Nephron (organoid): Measurements from ENCODE around the gene LGALS7B.

Experiments
- H3K27ac Mint-ChIP-seq, 3 experiments: 2 replicates each; pipeline ENCODE4 v1.8.0; 2020; ENCODE audit warnings: mixed read lengths in 3 of 3, mild to moderate bottlenecking in 2 of 3, moderate library complexity in 1 of 3
- H3K27me3 Mint-ChIP-seq: 2 replicates; pipeline ENCODE4 v1.8.0; 2021; ENCODE audit warnings: low read depth, mild to moderate bottlenecking, moderate library complexity, mixed read lengths
- H3K36me3 Mint-ChIP-seq: 2 replicates; pipeline ENCODE4 v1.8.0; 2020; ENCODE audit warnings: low read depth, mixed read lengths
- H3K4me1 Mint-ChIP-seq: 2 replicates; pipeline ENCODE4 v1.8.0; 2020; ENCODE audit warnings: mixed read lengths
- H3K4me3 Mint-ChIP-seq, 3 experiments: 2 replicates each; pipeline ENCODE4 v1.8.0; 2020; ENCODE audit warnings: mild to moderate bottlenecking in 3 of 3, mixed read lengths in 3 of 3, moderate library complexity in 2 of 3
- H3K9me3 Mint-ChIP-seq: 2 replicates; pipeline ENCODE4 v1.8.0; 2020; ENCODE audit warnings: mixed read lengths
- TF ChIP-seq, protein P1 (sequence below), 3 experiments: fragments of 200-600 bp; sonication (generic); IDR thresholded peaks; one replicate each; pipeline ENCODE4 v1.5.0; 2021; ENCODE audit warnings: antibody characterized with exemption in 3 of 3; ENCODE audit not compliant: unreplicated experiment in 3 of 3

Gene LGALS7B

DNA sequence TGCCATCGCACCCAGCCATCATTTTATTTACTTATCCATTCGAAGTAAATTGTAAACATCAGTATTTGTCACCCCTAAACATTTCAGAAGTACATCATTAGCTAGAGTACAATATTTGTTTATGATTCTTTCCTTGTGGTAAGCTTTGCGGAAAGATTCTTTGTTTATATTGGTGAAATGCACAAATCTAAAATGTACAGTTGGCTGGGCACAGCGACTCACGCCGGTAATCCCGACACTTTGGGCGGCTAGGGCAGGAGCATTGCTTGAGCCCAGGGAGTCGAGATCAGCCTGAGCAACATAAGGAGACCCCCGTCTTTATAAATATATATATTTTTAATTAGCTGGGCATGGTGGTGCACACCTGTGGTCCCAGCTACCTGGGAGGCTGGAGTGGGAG is 10.1 kb downstream of the LGALS7B start:
- H3K9me3 Mint-ChIP-seq = peaks cover 5% of the 10 kb centered on the region

GRCh38 chr19:38800577-38801347 is 11.8 kb downstream of the LGALS7B start:
- no peak overlapping the region for H3K27ac Mint-ChIP-seq

More for the DNA sequence above, 10.1 kb downstream of the LGALS7B start:
- Mint-ChIP-seq H3K27me3 (peaks cover 5% of the 10 kb centered on the region), H3K36me3 (no peaks in the 10 kb centered on the region), H3K4me3 (no peak overlapping the region), H3K4me1 (no peaks in the 10 kb centered on the region), H3K27ac (no peak overlapping the region)
- TF ChIP-seq, protein P1, sequence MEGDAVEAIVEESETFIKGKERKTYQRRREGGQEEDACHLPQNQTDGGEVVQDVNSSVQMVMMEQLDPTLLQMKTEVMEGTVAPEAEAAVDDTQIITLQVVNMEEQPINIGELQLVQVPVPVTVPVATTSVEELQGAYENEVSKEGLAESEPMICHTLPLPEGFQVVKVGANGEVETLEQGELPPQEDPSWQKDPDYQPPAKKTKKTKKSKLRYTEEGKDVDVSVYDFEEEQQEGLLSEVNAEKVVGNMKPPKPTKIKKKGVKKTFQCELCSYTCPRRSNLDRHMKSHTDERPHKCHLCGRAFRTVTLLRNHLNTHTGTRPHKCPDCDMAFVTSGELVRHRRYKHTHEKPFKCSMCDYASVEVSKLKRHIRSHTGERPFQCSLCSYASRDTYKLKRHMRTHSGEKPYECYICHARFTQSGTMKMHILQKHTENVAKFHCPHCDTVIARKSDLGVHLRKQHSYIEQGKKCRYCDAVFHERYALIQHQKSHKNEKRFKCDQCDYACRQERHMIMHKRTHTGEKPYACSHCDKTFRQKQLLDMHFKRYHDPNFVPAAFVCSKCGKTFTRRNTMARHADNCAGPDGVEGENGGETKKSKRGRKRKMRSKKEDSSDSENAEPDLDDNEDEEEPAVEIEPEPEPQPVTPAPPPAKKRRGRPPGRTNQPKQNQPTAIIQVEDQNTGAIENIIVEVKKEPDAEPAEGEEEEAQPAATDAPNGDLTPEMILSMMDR (IDR thresholded peaks at IDR 0.05; ENCODE audit: unreplicated experiment in 3 of 3) = no peak

DNA sequence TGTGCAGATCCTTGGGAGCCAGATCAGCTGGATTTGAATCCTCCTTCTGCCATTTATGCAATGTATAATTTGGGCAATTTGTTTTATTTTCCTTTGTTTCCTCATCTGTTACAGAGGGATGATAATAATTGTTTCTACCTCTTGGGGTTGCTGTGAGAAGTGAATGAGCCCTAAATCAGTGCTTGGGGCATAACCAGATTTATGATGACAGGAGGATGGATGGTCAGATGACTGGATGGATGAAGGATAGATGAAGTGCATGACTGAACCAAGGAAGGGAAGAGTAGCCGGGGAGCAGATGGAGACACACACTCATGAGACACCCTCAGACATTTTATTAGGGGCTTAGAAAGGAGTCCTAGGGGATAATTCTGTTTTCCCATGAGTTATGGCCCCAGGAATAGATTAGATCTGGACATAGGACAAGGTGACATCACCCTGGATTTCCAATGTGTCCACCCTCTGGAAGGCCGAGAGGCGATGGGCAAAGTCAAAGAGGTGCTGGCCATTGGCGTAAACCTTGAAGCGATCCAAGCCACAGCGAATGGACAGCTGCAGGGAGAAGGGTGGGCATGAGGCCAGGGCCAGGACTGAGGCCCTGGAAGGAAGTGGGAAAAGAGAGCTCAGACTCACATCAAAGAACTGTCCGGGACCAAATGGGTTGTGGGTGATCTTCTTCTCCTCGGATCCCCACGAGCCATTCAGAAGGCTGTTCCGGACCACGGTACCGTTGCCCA is 12.5 kb downstream of the LGALS7B start:
- H3K9me3 Mint-ChIP-seq = peaks cover 5% of the 10 kb centered on the region
- no peak overlapping the region for H3K27ac Mint-ChIP-seq
- H3K36me3 Mint-ChIP-seq = no peaks in the 10 kb centered on the region
- H3K4me3 Mint-ChIP-seq = no peak overlapping the region
- H3K27me3 Mint-ChIP-seq = peaks cover 4% of the 10 kb centered on the region
- TF ChIP-seq, protein P1 (IDR thresholded peaks at IDR 0.05; ENCODE audit: unreplicated experiment in 3 of 3) = no peak
- no peaks in the 10 kb centered on the region for H3K4me1 Mint-ChIP-seq

More at GRCh38 chr19:38800577-38801347, 11.8 kb downstream of the LGALS7B start:
- H3K36me3 Mint-ChIP-seq = no peaks in the 10 kb centered on the region
- H3K27me3 Mint-ChIP-seq = peaks cover 4% of the 10 kb centered on the region
- H3K9me3 Mint-ChIP-seq = peaks cover 5% of the 10 kb centered on the region
- TF ChIP-seq, protein P1 (IDR thresholded peaks at IDR 0.05; ENCODE audit: unreplicated experiment in 3 of 3) = no peak
- H3K4me3 Mint-ChIP-seq = no peak overlapping the region
- H3K4me1 Mint-ChIP-seq = no peaks in the 10 kb centered on the region

DNA sequence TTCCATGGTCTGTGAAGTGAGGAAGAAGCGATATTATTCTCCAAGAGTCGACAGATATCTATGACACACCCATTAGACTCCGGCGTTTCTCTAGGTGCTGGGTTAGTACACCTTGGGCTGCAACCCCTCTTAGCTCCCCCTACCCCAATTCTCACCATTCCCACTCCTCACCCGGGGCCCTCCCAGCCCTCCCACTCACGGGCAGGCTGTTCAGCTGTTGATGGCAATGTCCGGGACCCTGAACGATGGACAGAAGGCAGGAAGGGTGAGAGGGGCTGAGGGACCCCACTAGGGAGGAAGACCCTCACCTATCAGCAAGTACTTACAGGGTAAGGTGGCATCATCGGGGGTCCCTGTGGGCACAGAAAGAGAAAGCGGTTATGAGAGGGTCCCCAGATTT is 14.5 kb downstream of the LGALS7B start:
- H3K4me3 Mint-ChIP-seq = no peak overlapping the region
- no peak overlapping the region for H3K27ac Mint-ChIP-seq
- peaks cover 5% of the 10 kb centered on the region for H3K9me3 Mint-ChIP-seq
- TF ChIP-seq, protein P1 (IDR thresholded peaks at IDR 0.05; ENCODE audit: unreplicated experiment in 3 of 3) = no peak
- H3K4me1 Mint-ChIP-seq = peaks cover 9% of the 10 kb centered on the region
- H3K36me3 Mint-ChIP-seq = no peaks in the 10 kb centered on the region
- peaks cover 4% of the 10 kb centered on the region for H3K27me3 Mint-ChIP-seq

DNA sequence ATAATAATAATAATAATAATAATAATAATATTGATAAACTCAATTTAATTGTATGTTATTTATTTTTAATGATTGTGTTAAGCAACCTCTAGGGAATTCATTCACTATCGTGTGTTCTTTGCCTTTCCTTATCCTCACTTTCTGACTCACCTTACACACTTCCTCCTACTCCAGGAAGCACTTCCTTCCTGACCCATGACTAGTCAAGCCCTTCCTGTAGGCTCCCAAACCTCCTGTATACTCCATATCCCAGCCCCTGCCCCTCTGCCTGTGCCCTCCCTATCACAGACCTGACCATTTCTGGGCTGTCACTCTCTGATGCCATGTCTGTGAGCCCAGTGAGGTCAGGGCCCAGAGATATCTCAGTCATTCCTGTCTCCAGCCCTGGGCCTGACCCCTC is 16.2 kb downstream of the LGALS7B start:
- Mint-ChIP-seq H3K27ac (peak overlapping the region in 1 of 3 experiments; percentile 57), H3K36me3 (no peaks in the 10 kb centered on the region), H3K4me1 (peaks cover 9% of the 10 kb centered on the region), H3K9me3 (no peaks in the 10 kb centered on the region), H3K4me3 (no peak overlapping the region), H3K27me3 (no peaks in the 10 kb centered on the region)
- TF ChIP-seq, protein P1 (IDR thresholded peaks at IDR 0.05; ENCODE audit: unreplicated experiment in 3 of 3) = no peak
